ENCODE results near the gene CEND1.

DNA sequence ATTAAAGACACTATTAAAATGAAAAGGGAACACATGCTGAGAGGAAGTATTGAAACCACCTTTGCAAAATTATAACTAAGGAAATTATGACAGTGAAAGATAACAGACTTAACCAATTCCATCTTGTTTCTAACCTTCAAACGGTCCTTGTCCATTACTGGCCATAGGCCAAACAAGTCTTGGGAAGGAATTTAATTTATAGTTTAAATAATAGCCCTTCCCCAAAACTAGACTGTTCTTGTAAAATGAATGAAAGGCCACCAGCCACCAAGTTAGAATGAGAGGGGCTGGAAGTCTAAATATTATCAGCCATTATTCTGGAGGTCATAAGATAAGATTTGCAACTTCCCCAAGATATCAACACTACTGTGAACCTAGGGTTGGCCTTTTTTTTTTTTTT, 44.5 kb downstream of the CEND1 start:
- TF ChIP-seq, protein P1, sequence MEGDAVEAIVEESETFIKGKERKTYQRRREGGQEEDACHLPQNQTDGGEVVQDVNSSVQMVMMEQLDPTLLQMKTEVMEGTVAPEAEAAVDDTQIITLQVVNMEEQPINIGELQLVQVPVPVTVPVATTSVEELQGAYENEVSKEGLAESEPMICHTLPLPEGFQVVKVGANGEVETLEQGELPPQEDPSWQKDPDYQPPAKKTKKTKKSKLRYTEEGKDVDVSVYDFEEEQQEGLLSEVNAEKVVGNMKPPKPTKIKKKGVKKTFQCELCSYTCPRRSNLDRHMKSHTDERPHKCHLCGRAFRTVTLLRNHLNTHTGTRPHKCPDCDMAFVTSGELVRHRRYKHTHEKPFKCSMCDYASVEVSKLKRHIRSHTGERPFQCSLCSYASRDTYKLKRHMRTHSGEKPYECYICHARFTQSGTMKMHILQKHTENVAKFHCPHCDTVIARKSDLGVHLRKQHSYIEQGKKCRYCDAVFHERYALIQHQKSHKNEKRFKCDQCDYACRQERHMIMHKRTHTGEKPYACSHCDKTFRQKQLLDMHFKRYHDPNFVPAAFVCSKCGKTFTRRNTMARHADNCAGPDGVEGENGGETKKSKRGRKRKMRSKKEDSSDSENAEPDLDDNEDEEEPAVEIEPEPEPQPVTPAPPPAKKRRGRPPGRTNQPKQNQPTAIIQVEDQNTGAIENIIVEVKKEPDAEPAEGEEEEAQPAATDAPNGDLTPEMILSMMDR (conservative IDR thresholded peaks at IDR 0.05), result no peak
- TF ChIP-seq ZFX (IDR thresholded peaks at IDR 0.05), result no peak

Data from C4-2B (cell line).